GM18505 (cell line): ENCODE data around the gene BLTP3A.
"Not testable (repeated sequence)": the region's sequence is repeated elsewhere in the genome, so short reads cannot be mapped to it uniquely, and the experiment has no call there.

Experiments used
- ATAC-seq: cut with Tn5 transposase; IDR thresholded peaks from one replicate; pipeline ENCODE4 v1.9.1; 2021; ENCODE audit not compliant: unreplicated experiment
- POLR2A ChIP-seq: IDR thresholded peaks from 4 replicates; pipeline ENCODE4 v1.6.1; 2011; ENCODE audit warnings: borderline replicate concordance; ENCODE audit not compliant: insufficient read depth, insufficient read length; ENCODE audit errors: extremely low read depth

Gene BLTP3A, protein sequence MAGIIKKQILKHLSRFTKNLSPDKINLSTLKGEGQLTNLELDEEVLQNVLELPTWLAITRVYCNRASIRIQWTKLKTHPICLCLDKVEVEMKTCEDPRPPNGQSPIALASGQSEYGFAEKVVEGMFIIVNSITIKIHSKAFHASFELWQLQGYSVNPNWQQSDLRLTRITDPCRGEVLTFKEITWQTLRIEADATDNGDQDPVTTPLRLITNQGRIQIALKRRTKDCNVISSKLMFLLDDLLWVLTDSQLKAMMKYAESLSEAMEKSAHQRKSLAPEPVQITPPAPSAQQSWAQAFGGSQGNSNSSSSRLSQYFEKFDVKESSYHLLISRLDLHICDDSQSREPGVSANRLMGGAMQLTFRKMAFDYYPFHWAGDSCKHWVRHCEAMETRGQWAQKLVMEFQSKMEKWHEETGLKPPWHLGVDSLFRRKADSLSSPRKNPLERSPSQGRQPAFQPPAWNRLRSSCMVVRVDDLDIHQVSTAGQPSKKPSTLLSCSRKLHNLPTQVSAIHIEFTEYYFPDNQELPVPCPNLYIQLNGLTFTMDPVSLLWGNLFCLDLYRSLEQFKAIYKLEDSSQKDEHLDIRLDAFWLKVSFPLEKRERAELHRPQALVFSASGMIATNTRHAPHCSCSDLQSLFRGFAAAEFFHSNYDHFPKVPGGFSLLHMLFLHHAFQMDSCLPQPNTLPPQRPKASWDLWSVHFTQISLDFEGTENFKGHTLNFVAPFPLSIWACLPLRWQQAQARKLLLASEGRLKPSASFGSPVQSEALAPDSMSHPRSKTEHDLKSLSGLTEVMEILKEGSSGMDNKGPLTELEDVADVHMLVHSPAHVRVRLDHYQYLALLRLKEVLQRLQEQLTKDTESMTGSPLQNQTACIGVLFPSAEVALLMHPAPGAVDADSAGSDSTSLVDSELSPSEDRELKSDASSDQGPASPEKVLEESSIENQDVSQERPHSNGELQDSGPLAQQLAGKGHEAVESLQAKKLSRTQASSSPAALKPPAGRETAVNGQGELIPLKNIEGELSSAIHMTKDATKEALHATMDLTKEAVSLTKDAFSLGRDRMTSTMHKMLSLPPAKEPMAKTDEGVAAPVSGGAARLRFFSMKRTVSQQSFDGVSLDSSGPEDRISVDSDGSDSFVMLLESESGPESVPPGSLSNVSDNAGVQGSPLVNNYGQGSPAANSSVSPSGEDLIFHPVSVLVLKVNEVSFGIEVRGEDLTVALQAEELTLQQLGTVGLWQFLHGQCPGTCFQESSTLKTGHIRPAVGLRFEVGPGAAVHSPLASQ (N-terminal part only)

GRCh38 chr6:34791701-34792604 lies at the start of gene BLTP3A:
Gene BLTP3A, plus strand, starts transcription at chr6:34792083. Its CDS starts 168 bp downstream, at chr6:34792251.
- TF ChIP-seq POLR2A = peak; percentile 68
- ATAC-seq = peak; percentile 87

DNA sequence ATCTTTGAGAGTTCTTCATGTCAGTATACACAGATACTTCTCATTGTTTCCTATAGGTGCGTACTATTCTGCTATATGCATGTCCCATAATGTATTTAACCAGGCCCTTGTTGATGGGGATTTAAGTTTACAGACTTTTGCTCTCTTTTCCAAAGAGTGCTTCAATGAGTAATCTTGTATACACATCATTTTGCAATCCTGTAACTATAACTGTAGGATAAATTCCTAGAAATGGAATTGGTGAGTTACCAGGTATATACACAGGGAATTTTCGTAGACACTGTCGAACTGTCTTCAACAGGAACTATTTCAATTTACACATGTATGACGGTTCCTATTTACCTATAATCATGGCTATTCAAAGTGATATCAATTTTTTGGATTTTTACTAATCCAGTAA lies 49.8 kb upstream of the BLTP3A start:
- ATAC-seq = no peak
- TF ChIP-seq POLR2A = no peak

DNA sequence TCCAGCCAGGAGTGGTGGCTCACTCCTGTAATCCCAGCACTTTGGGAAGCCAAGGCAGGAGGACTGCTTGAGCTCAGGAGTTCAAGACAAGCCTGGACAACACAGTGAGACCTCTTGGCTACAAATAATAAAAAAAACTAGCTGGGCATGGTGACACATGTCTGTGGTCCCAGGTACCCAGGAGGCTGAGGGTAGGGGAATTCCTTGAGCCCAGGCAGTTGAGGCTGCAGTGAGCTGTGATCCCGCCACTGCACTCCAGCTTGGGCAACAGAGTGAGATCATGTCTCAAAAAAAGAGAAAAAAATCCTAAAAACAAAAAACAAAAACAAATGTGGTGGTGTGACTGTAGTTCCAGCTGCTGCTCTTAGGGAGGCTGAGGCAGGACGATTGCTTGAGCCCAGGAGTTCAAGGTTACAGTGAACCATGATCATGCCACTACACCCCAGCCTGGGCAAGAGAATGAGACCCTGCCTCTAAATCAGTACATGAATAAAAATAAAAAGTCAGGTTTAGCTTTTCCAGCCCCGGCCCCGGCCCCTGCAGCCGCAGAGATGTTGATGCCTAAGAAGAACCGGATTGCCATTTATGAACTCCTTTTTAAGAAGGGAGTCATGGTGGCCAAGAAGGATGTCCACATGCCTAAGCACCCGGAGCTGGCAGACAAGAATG lies 48.1 kb upstream of the BLTP3A start:
- ATAC-seq = no peak
- TF ChIP-seq POLR2A = no peak

DNA sequence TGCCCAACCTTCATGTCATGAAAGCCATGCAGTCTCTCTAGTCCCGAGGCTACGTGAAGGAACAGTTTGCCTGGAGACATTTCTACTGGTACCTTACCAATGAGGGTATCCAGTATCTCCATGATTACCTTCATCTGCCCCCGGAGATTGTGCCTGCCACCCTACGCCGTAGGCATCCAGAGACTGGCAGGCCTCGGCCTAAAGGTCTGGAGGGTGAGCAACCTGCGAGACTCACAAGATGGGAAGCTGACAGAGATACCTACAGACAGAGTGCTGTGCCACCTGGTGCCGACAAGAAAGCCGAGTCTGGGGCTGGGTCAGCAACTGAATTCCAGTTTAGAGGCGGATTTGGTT lies 47.6 kb upstream of the BLTP3A start:
- not testable (repeated sequence) for ATAC-seq

DNA sequence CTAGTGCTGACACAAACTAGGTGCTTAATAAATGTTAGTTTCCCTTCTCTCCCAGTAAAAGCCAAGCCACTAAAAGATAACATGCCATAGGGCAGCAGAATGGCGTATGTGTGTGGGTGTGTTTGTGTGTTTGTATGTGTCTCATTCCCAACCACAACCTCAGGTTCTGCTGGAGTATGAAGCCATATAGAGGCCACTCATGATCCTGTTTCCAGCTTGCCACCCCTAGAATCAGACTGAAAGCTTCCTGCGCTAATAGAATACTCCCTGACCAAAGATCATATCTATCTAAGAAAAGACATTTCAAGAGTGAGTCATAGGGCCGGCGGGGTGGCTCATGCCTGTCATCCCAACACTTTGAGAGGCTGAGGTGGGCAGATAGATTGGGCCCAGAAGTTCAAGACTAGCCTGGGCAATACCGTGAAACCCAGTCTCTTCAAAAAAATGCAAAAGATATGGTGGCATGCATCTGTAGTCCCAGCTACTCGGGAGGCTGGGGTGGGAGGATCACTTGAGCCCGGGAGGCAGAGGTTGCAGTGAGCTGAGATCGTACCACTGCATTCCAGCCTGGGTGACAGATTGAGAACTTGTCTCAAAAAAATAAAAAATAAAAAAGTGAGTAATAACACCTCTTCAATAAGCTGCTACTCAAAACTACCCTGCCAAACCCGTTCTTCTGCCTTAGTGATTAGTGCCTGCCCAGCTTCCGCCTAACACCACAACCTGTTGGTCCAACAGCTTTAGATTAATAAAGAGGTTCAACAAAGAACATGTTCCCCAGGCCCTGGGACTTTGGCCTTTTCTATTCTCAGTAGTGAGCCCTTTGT lies 46.4 kb upstream of the BLTP3A start:
- ATAC-seq = no peak
- TF ChIP-seq POLR2A = no peak

- no peak for TF ChIP-seq POLR2A
- ATAC-seq = no peak
These were observed 45.6 kb upstream of the BLTP3A start for GRCh38 chr6:34746104-34746846.

- TF ChIP-seq POLR2A = no peak
- no peak for ATAC-seq
These were observed 43.1 kb upstream of the BLTP3A start for GRCh38 chr6:34748757-34749156.

- not testable (repeated sequence) for ATAC-seq
These were observed 35.4 kb upstream of the BLTP3A start for GRCh38 chr6:34756513-34756856.

DNA sequence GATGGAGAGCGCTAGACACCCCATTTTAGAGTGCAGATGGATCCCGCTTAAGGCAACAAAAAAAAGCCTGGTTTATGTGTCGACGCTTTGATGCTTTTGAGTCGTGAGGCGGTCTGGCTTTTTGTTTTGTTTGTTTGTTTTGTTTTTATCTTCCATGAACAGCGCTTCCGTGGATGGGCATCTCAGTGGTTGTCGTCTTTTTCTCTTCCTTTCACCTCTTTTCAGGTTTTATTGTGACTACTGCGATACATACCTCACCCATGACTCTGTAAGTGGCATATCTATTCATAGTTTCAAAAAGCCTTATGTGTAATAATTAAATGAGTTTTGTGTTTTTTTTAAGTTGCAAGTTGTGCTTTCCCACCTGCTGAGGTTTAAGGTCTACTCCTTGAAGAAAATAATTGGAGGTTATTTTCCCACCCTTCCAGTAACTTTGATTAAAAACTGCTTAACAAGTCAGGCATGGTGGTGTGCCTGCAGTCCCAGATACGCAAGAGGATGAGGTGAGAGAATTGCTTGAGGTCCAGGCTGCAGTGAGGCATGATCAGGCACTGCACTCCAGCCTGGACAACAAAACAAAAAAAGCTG lies 34.1 kb upstream of the BLTP3A start:
- ATAC-seq = no peak
- TF ChIP-seq POLR2A = no peak

- no peak for TF ChIP-seq POLR2A
- ATAC-seq = no peak
These were observed 31.8 kb upstream of the BLTP3A start for GRCh38 chr6:34760108-34760507.

DNA sequence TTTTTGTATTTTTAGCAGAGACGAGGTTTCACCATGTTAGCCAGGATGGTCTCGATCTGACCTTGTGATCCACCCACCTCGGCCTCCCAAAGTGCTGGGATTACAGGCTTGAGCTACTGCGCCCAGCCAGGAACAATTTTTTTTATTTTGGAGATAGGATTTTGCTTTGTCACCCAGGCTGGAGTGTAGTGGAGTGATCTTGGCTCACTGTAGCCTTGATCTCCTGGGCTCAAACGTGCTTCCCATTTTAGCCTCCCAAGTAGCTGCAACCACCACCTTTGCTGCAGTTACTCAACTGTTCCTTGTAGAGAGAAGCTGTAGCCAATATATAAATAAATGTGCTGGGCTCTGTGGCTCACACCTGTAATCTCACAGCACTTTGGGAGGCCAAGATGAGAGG lies 30.2 kb upstream of the BLTP3A start:
- ATAC-seq = not testable (repeated sequence)
